Esophagus muscularis mucosa (tissue), 4 donors: ENCODE measurements around the gene FRMD4A. TPM values are rescaled to one million over a fixed set of nuclear protein-coding genes. Genes with fewer than 3 reads are reported as not detected.

Source experiments
- DNase-seq: peaks from one replicate; pipeline ENCODE4 v3.0.0-alpha.2; 2017; ENCODE audit errors: extremely low spot score
- H3K27ac ChIP-seq, 4 donors: fragments of 200-600 bp; sonication (generic); replicated peaks in 1 of 4; 1 replicate in 3 of 4; 2 replicates in 1 of 4; pipeline ENCODE4 v1.5.1; 2016 to 2019; ENCODE audit warnings: mild to moderate bottlenecking in 1 of 4
- H3K27me3 ChIP-seq, 4 donors: fragments of 200-600 bp; sonication (generic); one replicate each; pipeline versions ENCODE4 v1.5.1 to v1.6.0; 2016 to 2019
- H3K36me3 ChIP-seq, 4 donors: fragments of 200-600 bp; sonication (generic); one replicate each; pipeline ENCODE4 v1.5.1; 2016 to 2019
- H3K4me1 ChIP-seq, 4 donors: fragments of 200-600 bp; sonication (generic); one replicate each; pipeline ENCODE4 v1.5.1; 2016 to 2019
- H3K4me3 ChIP-seq, 4 donors: fragments of 200-600 bp; sonication (generic); 1 replicate in 2 of 4; 2 replicates in 2 of 4; pipeline ENCODE4 v1.5.1; 2016 to 2019; ENCODE audit warnings: mild to moderate bottlenecking in 4 of 4, moderate library complexity in 1 of 4
- H3K9me3 ChIP-seq, 4 donors: fragments of 200-600 bp; sonication (generic); 1 replicate in 3 of 4; 2 replicates in 1 of 4; pipeline ENCODE4 v1.5.1; 2016 to 2019
- EP300 ChIP-seq: sonication (generic); formaldehyde crosslinking; IDR thresholded peaks from one replicate; pipeline ENCODE4 v1.6.1; 2017; ENCODE audit warnings: antibody characterized with exemption
- POLR2A ChIP-seq: fragments of 450-650 bp; IDR thresholded peaks from one replicate; pipeline ENCODE4 v1.6.1; 2017; ENCODE audit warnings: antibody characterized with exemption, moderate library complexity, mild to moderate bottlenecking, low read depth
- POLR2AphosphoS5 ChIP-seq, 2 donors: sonication (generic); formaldehyde crosslinking; IDR thresholded peaks; one replicate each; pipeline ENCODE4 v1.6.1; 2017; ENCODE audit warnings: antibody characterized with exemption in 2 of 2
- WGBS: methylation state at CpG from one replicate; pipeline ENCODE4 v1.1.5; 2018; 5-methylcytosine and 5-hydroxymethylcytosine counted together
- intact Hi-C: fragments of 100-400 bp; cut with DNase I; formaldehyde crosslinking; loops from one replicate; pipeline ENCODE4 v1.15.1; 2023
- total RNA-seq, 4 donors: library from RNA; depleted of rRNA; stranded (reverse); fragments of >200 nt; gene quantifications; one replicate each; pipeline versions ENCODE4 v1.1.0 to v1.2.1, GENCODE V29; 2016
- TF ChIP-seq, protein P1 (sequence below), 3 experiments: fragments of 200-600 bp in 2 of 3; fragments of 450-650 bp in 1 of 3; sonication (generic) in 2 of 3; IDR thresholded peaks; one replicate each; pipeline ENCODE4 v1.5.1; 2017 to 2019; ENCODE audit warnings: antibody characterized with exemption in 3 of 3, mild to moderate bottlenecking in 2 of 3, moderate library complexity in 1 of 3

The FRMD4A gene
- total RNA-seq, 4 donors from 2014 or later, result 17.0 to 28.8 (median 21.8) TPM

- no peak for TF ChIP-seq POLR2A
- no peak for TF ChIP-seq EP300
- TF ChIP-seq, protein P1, sequence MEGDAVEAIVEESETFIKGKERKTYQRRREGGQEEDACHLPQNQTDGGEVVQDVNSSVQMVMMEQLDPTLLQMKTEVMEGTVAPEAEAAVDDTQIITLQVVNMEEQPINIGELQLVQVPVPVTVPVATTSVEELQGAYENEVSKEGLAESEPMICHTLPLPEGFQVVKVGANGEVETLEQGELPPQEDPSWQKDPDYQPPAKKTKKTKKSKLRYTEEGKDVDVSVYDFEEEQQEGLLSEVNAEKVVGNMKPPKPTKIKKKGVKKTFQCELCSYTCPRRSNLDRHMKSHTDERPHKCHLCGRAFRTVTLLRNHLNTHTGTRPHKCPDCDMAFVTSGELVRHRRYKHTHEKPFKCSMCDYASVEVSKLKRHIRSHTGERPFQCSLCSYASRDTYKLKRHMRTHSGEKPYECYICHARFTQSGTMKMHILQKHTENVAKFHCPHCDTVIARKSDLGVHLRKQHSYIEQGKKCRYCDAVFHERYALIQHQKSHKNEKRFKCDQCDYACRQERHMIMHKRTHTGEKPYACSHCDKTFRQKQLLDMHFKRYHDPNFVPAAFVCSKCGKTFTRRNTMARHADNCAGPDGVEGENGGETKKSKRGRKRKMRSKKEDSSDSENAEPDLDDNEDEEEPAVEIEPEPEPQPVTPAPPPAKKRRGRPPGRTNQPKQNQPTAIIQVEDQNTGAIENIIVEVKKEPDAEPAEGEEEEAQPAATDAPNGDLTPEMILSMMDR (IDR thresholded peaks at IDR 0.05), result no peak
- no peak for TF ChIP-seq POLR2AphosphoS5 (IDR thresholded peaks at IDR 0.05)
- intact Hi-C loops, result no loop called here
- WGBS, result 78% methylated on average over 14 of the region's 15 CpGs
- peaks cover 16 to 19% (median 16%) of the 10 kb centered on the region in 4 donors for H3K4me1 ChIP-seq
- H3K27me3 ChIP-seq, result no peaks in the 10 kb centered on the region
- DNase-seq, result no peak
- H3K9me3 ChIP-seq, result no peaks in the 10 kb centered on the region
- H3K36me3 ChIP-seq, result peaks cover 0 to 7% (median 0%) of the 10 kb centered on the region in 4 donors
- H3K27ac ChIP-seq, result peak overlapping the region in 2 of 4 donors; percentile 1 to 3
- H3K4me3 ChIP-seq, result no peak overlapping the region
Observed at GRCh38 chr10:13808556-13809391, 522.0 kb downstream of the FRMD4A start.

GRCh38 chr10:13806419-13806818 is 524.3 kb downstream of the FRMD4A start:
- TF ChIP-seq, protein P1 (IDR thresholded peaks at IDR 0.05), result no peak
- TF ChIP-seq POLR2A (no peak), POLR2AphosphoS5 (IDR thresholded peaks at IDR 0.05) (no peak), EP300 (no peak)

GRCh38 chr10:13803566-13804554 is 526.9 kb downstream of the FRMD4A start:
- 74% methylated on average over 18 of the region's 18 CpGs for WGBS
- no peak overlapping the region for H3K4me3 ChIP-seq
- no peak for TF ChIP-seq POLR2AphosphoS5 (IDR thresholded peaks at IDR 0.05)
- TF ChIP-seq POLR2A, result no peak
- TF ChIP-seq EP300, result no peak
- TF ChIP-seq, protein P1 (IDR thresholded peaks at IDR 0.05), result no peak
- H3K27ac ChIP-seq, result no peak overlapping the region
- intact Hi-C loops, result no loop called here
- H3K27me3 ChIP-seq, result no peaks in the 10 kb centered on the region
- H3K9me3 ChIP-seq, result no peaks in the 10 kb centered on the region
- DNase-seq, result no peak
- H3K4me1 ChIP-seq, result peaks cover 5 to 10% (median 8%) of the 10 kb centered on the region in 4 donors
- H3K36me3 ChIP-seq, result no peaks in the 10 kb centered on the region

More at GRCh38 chr10:13806419-13806818, 524.3 kb downstream of the FRMD4A start:
- WGBS, result 83% methylated on average over 3 of the region's 3 CpGs
- no peaks in the 10 kb centered on the region for H3K9me3 ChIP-seq
- H3K4me3 ChIP-seq, result no peak overlapping the region
- H3K27ac ChIP-seq, result no peak overlapping the region
- H3K36me3 ChIP-seq, result peaks cover 0 to 7% (median 0%) of the 10 kb centered on the region in 4 donors
- peaks cover 16 to 19% (median 17%) of the 10 kb centered on the region in 4 donors for H3K4me1 ChIP-seq
- DNase-seq, result no peak
- no peaks in the 10 kb centered on the region for H3K27me3 ChIP-seq
- intact Hi-C loops, result no loop called here

GRCh38 chr10:13801907-13802288 is 528.8 kb downstream of the FRMD4A start:
- intact Hi-C loops, result no loop called here
- Histone ChIP-seq H3K9me3 (no peaks in the 10 kb centered on the region), H3K36me3 (no peaks in the 10 kb centered on the region), H3K4me3 (no peak overlapping the region), H3K4me1 (peaks cover 0 to 7% (median 0%) of the 10 kb centered on the region in 4 donors), H3K27me3 (no peaks in the 10 kb centered on the region), H3K27ac (no peak overlapping the region)
- WGBS, result 89% methylated on average over 2 of the region's 2 CpGs
- no peak for DNase-seq
- TF ChIP-seq EP300 (no peak), POLR2AphosphoS5 (IDR thresholded peaks at IDR 0.05) (no peak), POLR2A (no peak)
- TF ChIP-seq, protein P1 (IDR thresholded peaks at IDR 0.05), result no peak
